Daoy (cell line): ENCODE data around the gene ANLN. TPM values are rescaled to one million over a fixed set of nuclear protein-coding genes. Genes with fewer than 3 reads are reported as not detected.
A peak's percentile ranks its signal among the peaks of the same experiment; 100 is the strongest.

ENCODE experiments used
- DNase-seq: peaks from one replicate; pipeline ENCODE4 v3.0.0-alpha.2; 2015; ENCODE audit warnings: low read depth
- total RNA-seq: library from RNA; depleted of rRNA; stranded (reverse); fragments of >200 nt; shearing (Covaris generic); gene quantifications from 2 replicates; pipeline ENCODE4 v1.2.3, GENCODE V29; 2014; rRNA removed

The ANLN gene, protein sequence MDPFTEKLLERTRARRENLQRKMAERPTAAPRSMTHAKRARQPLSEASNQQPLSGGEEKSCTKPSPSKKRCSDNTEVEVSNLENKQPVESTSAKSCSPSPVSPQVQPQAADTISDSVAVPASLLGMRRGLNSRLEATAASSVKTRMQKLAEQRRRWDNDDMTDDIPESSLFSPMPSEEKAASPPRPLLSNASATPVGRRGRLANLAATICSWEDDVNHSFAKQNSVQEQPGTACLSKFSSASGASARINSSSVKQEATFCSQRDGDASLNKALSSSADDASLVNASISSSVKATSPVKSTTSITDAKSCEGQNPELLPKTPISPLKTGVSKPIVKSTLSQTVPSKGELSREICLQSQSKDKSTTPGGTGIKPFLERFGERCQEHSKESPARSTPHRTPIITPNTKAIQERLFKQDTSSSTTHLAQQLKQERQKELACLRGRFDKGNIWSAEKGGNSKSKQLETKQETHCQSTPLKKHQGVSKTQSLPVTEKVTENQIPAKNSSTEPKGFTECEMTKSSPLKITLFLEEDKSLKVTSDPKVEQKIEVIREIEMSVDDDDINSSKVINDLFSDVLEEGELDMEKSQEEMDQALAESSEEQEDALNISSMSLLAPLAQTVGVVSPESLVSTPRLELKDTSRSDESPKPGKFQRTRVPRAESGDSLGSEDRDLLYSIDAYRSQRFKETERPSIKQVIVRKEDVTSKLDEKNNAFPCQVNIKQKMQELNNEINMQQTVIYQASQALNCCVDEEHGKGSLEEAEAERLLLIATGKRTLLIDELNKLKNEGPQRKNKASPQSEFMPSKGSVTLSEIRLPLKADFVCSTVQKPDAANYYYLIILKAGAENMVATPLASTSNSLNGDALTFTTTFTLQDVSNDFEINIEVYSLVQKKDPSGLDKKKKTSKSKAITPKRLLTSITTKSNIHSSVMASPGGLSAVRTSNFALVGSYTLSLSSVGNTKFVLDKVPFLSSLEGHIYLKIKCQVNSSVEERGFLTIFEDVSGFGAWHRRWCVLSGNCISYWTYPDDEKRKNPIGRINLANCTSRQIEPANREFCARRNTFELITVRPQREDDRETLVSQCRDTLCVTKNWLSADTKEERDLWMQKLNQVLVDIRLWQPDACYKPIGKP
- total RNA-seq: 460 and 468 TPM in 2 replicates

GRCh38 chr7:36389371-36390198 is at the start of gene ANLN:
Gene ANLN, plus strand, starts transcription at chr7:36389862. Its CDS starts 165 bp downstream, at chr7:36390027.
- peak; percentile 100 for DNase-seq

- no peak for DNase-seq
Measured at GRCh38 chr7:36343548-36343947, 46.1 kb upstream of the ANLN start.

GRCh38 chr7:36344622-36345021 is 45.0 kb upstream of the ANLN start:
- DNase-seq: no peak

- DNase-seq: no peak
Measured at GRCh38 chr7:36346260-36346831, 43.3 kb upstream of the ANLN start.

DNA sequence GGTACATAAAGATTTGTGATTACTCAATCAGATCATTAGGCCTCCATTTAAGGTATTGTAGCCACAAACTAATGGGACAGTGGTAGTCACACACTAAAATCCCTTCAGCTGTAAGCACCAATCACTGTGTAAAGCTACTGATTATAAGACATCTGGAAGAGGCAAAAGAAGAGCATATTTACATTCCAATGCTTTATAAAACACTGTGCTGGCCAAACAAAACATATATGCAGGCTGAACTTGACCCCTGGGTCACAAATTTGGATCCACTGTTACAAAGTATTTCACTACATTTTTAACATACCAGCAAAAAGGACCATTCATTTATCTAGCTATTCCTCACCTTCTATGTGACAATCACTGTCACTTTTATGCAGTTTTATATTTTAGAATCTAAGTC is 41.4 kb upstream of the ANLN start:
- no peak for DNase-seq

DNA sequence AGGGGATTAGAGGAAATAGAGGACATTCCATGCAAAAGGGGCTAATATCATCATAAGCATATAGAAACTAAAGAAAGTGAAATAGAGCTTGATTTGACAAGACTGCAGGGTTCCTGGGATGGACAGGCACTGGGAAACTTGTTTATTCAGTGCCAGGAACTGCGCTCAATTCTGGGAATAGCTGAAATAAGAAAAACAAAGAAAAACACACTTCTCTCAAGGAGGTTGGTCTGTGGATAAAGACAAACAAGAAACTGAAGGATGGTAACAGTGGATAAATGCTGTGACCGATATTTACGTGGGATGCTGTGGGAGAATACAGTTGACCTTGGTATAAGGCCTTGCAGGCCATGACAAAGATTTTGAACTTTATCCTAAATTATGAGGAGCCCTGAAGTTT is 40.9 kb upstream of the ANLN start:
- no peak for DNase-seq

- no peak for DNase-seq
Measured at GRCh38 chr7:36349626-36350025, 40.0 kb upstream of the ANLN start.

GRCh38 chr7:36355490-36355889 is 34.2 kb upstream of the ANLN start:
- no peak for DNase-seq

DNA sequence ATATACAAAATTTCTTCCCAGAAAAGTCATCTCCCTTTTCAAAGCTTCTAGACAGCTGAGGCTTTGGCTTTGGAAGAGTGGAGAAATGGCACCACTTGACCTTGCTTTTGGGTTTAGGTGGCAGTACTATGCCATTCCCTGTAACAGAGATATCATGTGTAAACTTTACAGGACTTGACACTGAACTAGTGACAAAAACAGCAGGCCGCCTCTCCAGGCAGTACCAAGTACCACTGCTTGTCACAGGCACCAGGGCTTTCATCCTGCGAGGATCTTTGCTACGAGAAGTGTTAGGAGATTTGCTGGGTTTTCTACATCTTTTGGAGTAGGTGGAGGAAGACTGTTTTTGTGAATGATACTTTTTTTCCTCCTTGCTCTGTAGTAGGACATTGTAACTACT is 32.6 kb upstream of the ANLN start:
- no peak for DNase-seq

GRCh38 chr7:36358589-36358988 is 31.1 kb upstream of the ANLN start:
- no peak for DNase-seq

GRCh38 chr7:36360244-36360643 is 29.4 kb upstream of the ANLN start:
- no peak for DNase-seq

DNA sequence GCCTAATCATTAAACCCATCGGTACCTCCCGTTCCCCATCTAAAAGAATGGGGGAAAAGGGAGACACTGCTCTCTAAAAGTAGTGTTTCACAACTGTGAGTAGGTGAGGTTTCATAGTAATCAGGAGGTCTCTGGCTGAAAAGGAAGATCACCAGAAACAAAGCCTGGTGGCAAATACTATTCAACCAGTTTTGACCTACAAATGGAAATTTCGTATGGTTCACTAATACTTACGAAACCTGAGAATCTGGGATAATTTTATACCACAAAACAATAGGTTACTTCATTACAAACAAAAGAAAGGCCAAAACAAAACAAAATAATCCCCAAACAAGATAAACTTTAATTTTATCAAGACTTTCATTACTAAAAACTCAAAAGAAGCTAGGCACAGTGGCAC is 28.4 kb upstream of the ANLN start:
- DNase-seq: no peak

- DNase-seq: no peak
Measured at GRCh38 chr7:36363515-36363914, 26.1 kb upstream of the ANLN start.

- no peak for DNase-seq
Measured at GRCh38 chr7:36366005-36366717, 23.5 kb upstream of the ANLN start.

DNA sequence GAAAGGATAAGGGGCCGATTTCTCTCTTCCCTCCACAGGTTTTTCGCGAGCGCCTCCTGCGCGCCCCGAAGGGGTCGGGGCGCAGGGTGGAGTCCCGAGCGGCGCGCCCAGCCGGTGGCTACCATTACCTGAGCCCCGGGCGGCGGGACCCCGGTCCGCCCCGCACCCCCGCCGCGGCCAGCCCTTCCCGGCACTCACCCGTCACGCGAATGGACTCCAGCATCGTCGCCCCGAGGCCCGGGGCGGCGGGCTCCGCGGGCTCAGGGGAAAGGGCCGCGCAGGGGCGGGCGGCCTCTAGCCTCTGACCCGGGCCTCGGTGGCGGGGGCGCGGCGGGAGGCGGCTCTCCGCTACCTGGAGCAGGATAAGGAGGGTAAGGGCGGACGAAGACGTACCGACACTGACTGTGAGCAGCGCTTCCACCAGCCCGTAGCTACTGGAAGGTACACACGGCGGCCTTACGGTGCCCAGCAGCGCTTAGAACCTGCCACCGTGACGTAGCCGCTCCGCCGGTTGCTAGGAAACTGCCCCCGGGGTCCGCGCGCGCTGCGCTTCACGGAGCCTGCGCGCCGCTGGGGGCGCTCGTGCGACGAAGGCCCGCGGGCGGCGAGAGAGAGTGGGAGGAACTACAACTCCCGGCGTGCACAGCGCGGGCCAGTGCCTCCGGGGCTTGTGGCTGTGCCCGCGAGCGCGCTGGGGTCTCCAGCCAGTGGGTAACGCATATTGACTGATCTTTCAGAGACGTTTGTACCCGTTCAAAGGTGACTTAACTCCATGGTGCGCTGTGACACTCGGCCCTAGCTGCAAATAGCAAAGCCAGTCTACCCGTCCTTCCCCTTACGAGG is 22.7 kb upstream of the ANLN start:
- peak; percentile 98 for DNase-seq

GRCh38 chr7:36367561-36368077 is 22.0 kb upstream of the ANLN start:
- DNase-seq: no peak

- no peak for DNase-seq
Measured at GRCh38 chr7:36368496-36368895, 21.2 kb upstream of the ANLN start.

DNA sequence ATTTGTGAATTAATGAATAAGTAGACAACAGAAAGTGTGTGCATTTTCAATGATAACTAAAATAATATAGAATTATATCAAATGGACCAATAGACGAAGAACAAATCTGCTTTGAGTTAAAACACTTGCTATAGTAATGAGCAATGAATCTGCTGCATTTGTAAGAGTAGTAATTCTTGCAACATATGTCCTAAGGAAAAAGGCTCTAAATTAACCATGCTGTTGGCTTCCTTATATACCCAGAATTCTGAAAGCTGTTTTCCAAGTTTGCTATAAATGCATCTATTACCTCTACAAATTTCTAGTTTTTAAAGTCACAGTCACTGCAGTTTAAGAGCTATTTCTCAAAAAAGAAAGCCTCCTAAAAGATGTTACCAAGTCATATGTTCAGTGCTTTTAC is 20.5 kb upstream of the ANLN start:
- DNase-seq: no peak

DNA sequence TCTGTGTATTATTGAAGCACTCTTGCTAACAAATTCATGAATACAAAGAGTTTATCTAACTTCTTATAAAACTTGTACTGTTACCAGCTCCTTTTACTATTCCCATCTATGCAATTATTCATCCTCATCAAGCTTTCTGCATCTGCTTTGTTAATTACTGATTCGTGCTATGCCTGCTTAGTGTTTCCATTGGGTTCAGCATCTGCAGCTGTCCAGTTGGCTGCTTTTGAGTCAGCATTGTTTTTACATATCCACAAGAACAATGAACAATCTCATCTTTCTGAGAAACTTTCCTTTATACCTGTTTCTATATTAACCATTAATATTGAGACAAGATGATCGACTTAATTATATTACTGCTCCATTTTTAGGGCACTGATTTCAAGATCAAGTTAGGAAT is 19.6 kb upstream of the ANLN start:
- no peak for DNase-seq
